Measurements from ENCODE around the gene BMP3. TPM values are rescaled to one million over a fixed set of nuclear protein-coding genes. Genes with fewer than 3 reads are reported as not detected.
"Not testable (repeated sequence)": the region's sequence is repeated elsewhere in the genome, so short reads cannot be mapped to it uniquely, and the experiment has no call there.

The BMP3 gene
- total and polyA plus RNA-seq, 4 donors: 0.47 TPM; not detected in 3

- TF ChIP-seq RXRA (IDR thresholded peaks at IDR 0.05) (no peak), TAF1 (conservative IDR thresholded peaks at IDR 0.05) (no peak), HNF4G (IDR thresholded peaks at IDR 0.05) (no peak), EGR1 (IDR thresholded peaks at IDR 0.05; ENCODE audit: low read depth in 2 of 2) (no peak), CTCF (IDR thresholded peaks at IDR 0.05; ENCODE audit: low read depth, low read length, missing input control) (no peak), JUND (IDR thresholded peaks at IDR 0.05) (no peak), ATF3 (IDR thresholded peaks at IDR 0.05) (no peak)
- no peak for DNase-seq (ENCODE audit: low spot score)
- no peaks in the 10 kb centered on the region for H3K4me1 ChIP-seq (ENCODE audit: control insufficient read depth in 4 of 4, insufficient read depth in 4 of 4, low read length in 3 of 4)
- H3K27me3 ChIP-seq (ENCODE audit: control insufficient read depth in 4 of 4, insufficient read depth in 4 of 4, low read length in 3 of 4): no peaks in the 10 kb centered on the region
- no peak overlapping the region for H3K9ac ChIP-seq (ENCODE audit: low read depth in 1 of 2, low read length in 2 of 2)
- no peaks in the 10 kb centered on the region for H3K36me3 ChIP-seq (ENCODE audit: control insufficient read depth in 4 of 4, insufficient read depth in 3 of 4, low read depth in 1 of 4, low read length in 3 of 4)
- H3K9me3 ChIP-seq (ENCODE audit: control insufficient read depth in 4 of 4, low read length in 3 of 4): no peaks in the 10 kb centered on the region
- H3K4me3 ChIP-seq (ENCODE audit: low read depth in 1 of 3, low read length in 3 of 3): no peak overlapping the region
- H3K27ac ChIP-seq (ENCODE audit: low read depth in 1 of 2, low read length in 2 of 2): no peak overlapping the region
- WGBS: 13% methylated on average over 2 of the region's 2 CpGs
Measured at GRCh38 chr4:81003597-81004111, 26.9 kb upstream of the BMP3 start.

GRCh38 chr4:81007417-81007816, 23.1 kb upstream of the BMP3 start:
- no peaks in the 10 kb centered on the region for H3K36me3 ChIP-seq (ENCODE audit: control insufficient read depth in 4 of 4, insufficient read depth in 3 of 4, low read depth in 1 of 4, low read length in 3 of 4)
- no peak for DNase-seq (ENCODE audit: low spot score)
- TF ChIP-seq EGR1 (IDR thresholded peaks at IDR 0.05; ENCODE audit: low read depth in 2 of 2): no peak
- TF ChIP-seq ZBTB33 (IDR thresholded peaks at IDR 0.05): no peak
- no peak for TF ChIP-seq RAD21 (IDR thresholded peaks at IDR 0.05)
- TF ChIP-seq MAX (IDR thresholded peaks at IDR 0.05): no peak
- TF ChIP-seq JUND (IDR thresholded peaks at IDR 0.05): no peak
- TF ChIP-seq HNF4A (conservative IDR thresholded peaks at IDR 0.05): no peak
- no peak for TF ChIP-seq FOXA2 (IDR thresholded peaks at IDR 0.05)
- no peak for TF ChIP-seq RXRA (IDR thresholded peaks at IDR 0.05)
- TF ChIP-seq TAF1 (conservative IDR thresholded peaks at IDR 0.05): no peak
- TF ChIP-seq REST (IDR thresholded peaks at IDR 0.05): no peak
- TF ChIP-seq FOXA1 (IDR thresholded peaks at IDR 0.05): no peak
- no peak for TF ChIP-seq ATF3 (IDR thresholded peaks at IDR 0.05)
- TF ChIP-seq HNF4G (IDR thresholded peaks at IDR 0.05): no peak
- TF ChIP-seq GABPA (IDR thresholded peaks at IDR 0.05 in 1 of 2, conservative IDR thresholded peaks at IDR 0.05 in 1 of 2): no peak
- no peaks in the 10 kb centered on the region for H3K9me3 ChIP-seq (ENCODE audit: control insufficient read depth in 4 of 4, low read length in 3 of 4)
- no peaks in the 10 kb centered on the region for H3K4me1 ChIP-seq (ENCODE audit: control insufficient read depth in 4 of 4, insufficient read depth in 4 of 4, low read length in 3 of 4)
- H3K9ac ChIP-seq (ENCODE audit: low read depth in 1 of 2, low read length in 2 of 2): no peak overlapping the region
- H3K27me3 ChIP-seq (ENCODE audit: control insufficient read depth in 4 of 4, insufficient read depth in 4 of 4, low read length in 3 of 4): no peaks in the 10 kb centered on the region
- WGBS: 78% methylated on average over 2 of the region's 2 CpGs
- H3K4me3 ChIP-seq (ENCODE audit: low read depth in 1 of 3, low read length in 3 of 3): no peak overlapping the region
- H3K27ac ChIP-seq (ENCODE audit: low read depth in 1 of 2, low read length in 2 of 2): no peak overlapping the region

GRCh38 chr4:81016566-81016965, 13.9 kb upstream of the BMP3 start:
- 57% methylated on average over 2 of the region's 2 CpGs for WGBS
- H3K4me1 ChIP-seq (ENCODE audit: control insufficient read depth in 4 of 4, insufficient read depth in 4 of 4, low read length in 3 of 4); H3K36me3 ChIP-seq (ENCODE audit: control insufficient read depth in 4 of 4, insufficient read depth in 3 of 4, low read depth in 1 of 4, low read length in 3 of 4); H3K9me3 ChIP-seq (ENCODE audit: control insufficient read depth in 4 of 4, low read length in 3 of 4); H3K27me3 ChIP-seq (ENCODE audit: control insufficient read depth in 4 of 4, insufficient read depth in 4 of 4, low read length in 3 of 4); DNase-seq (ENCODE audit: low spot score); H3K4me3 ChIP-seq (ENCODE audit: low read depth in 1 of 3, low read length in 3 of 3); H3K27ac ChIP-seq (ENCODE audit: low read depth in 1 of 2, low read length in 2 of 2); H3K9ac ChIP-seq (ENCODE audit: low read depth in 1 of 2, low read length in 2 of 2): not testable (repeated sequence)
